Head of caudate nucleus (tissue), 42 donors: Measurements from ENCODE around the gene LYST.

Experiments
- DNase-seq, 42 donors: peaks; one replicate each; pipeline versions ENCODE4 v3.0.0 to v3.0.0-alpha.2; 2020 to 2021; ENCODE audit warnings: mixed read lengths in 7 of 42
- intact Hi-C: fragments of 100-400 bp; cut with DNase I; formaldehyde crosslinking; loops from one replicate; pipeline ENCODE4 v1.15.0; 2022

Gene LYST

DNA sequence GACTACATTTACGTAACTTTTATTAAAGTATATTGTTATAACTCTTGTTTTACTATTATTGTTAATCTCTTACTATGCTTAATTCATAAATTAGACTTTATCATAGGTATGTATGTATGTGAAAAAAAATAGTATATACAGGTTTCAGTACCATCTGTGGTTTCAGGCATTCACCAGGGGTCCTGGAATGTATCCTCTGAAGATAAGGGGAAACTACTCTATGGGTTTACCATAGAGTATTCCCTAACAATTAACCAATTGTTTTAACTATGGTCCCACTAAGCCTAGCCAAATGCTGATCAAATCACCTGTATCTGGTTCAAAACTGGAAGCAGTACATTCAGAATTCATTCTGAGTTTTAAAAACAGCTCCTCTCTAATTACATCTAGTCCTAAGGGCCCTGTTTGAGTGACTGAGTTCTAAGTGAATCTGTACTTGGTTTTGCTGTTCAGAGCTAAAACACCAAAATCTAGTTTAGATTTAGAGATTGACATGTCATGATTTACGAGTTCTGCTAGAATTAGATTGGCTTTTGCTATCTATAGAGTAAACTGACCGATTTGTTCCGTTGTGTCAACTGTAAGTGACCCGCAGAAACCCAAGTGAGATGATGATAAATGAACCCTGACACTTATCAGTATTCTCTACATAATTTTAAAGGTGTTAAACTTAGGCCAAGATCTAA, 123.6 kb downstream of the LYST start:
- intact Hi-C loops, result no loop called here
- no peak for DNase-seq

- no peak for DNase-seq
- intact Hi-C loops, result no loop called here
Measured at GRCh38 chr1:235741294-235741693, 125.4 kb downstream of the LYST start.

GRCh38 chr1:235739631-235740030, 127.1 kb downstream of the LYST start:
- intact Hi-C loops, result no loop called here
- DNase-seq, result no peak

- intact Hi-C loops, result no loop called here
- no peak for DNase-seq
Measured at GRCh38 chr1:235739124-235739523, 127.6 kb downstream of the LYST start.

- intact Hi-C loops, result no loop called here
- DNase-seq, result no peak
Measured at GRCh38 chr1:235737751-235738150, 129.0 kb downstream of the LYST start.

GRCh38 chr1:235736263-235736662, 130.4 kb downstream of the LYST start:
- no peak for DNase-seq
- intact Hi-C loops, result no loop called here

DNA sequence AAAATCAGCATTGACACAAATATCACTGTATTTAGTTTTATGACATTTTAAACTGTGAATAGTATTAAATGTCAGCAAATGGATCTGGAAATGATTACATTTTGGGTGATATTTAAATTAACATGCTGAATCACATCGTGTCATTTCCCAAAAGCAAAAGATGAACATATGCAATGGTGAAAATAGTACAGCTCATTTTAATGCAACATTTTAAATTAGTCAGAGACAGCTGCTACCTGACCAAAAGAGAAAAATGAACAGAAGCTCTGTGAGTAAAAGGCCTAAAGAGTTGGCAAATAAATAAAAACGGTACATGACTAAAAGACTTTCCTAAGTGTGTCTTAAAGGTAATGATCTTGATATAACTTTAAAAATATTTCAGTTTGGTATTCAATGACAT, 131.1 kb downstream of the LYST start:
- DNase-seq, result no peak
- intact Hi-C loops, result no loop called here

GRCh38 chr1:235734335-235734734, 132.4 kb downstream of the LYST start:
- intact Hi-C loops, result no loop called here
- no peak for DNase-seq

DNA sequence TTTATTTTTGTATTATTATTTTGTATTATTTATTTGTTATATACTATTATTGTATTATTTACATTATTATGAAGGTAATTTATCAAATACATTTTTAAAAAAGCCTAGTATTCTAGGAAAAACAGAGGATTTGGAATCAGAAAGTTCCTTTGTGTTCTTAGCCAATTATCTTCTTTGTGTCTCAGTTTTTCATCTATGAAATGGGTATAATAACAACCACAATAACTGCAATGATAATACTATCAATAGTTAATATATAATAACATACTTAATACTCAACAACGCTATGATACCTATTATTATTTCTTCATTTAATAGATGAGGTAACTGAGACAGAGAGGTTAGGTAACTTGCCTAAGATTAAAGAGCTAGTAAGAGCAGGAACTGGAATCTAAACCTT, 136.7 kb downstream of the LYST start:
- intact Hi-C loops, result no loop called here
- no peak for DNase-seq

GRCh38 chr1:235726557-235726956, 140.1 kb downstream of the LYST start:
- DNase-seq, result no peak
- intact Hi-C loops, result no loop called here

DNA sequence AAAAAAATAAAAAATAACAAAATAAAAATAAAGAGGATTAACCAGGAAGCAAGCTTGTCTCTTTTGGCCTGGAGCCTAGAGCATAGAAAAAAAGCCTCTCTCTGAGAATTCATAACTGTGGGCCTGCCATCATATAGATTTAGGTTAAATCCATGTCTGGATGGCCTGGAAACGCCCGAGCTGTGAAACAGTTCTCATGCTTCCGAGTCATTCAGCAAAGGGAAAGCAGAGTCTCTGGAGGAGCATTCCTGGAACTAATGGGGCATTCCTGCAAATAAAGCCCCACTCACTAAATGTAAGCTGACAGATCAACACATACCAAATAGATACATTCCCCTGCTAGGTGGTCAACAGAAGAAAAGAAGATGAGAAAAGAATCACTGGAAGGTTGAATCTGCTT, 141.3 kb downstream of the LYST start:
- DNase-seq, result no peak
- intact Hi-C loops, result no loop called here

DNA sequence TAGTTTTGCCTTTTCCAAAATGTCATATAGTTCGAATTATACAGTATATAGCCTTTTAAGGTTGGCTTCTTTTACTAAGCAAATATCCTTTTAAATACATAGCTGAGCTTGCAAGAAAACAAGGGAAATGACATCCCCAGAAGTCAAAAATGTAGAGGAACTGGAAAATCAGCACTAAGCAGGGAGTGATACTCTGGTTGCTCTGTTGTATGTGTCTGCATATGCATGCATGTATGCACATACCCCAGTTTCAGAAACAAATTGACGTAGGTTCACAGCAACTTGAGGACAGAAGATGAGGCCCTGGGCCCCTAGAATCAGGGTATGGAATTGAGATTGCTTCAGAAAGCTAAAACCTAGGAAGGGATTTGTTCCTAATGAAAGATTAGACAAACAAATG, 142.0 kb downstream of the LYST start:
- no peak for DNase-seq
- intact Hi-C loops, result no loop called here

- intact Hi-C loops, result no loop called here
- no peak for DNase-seq
Measured at GRCh38 chr1:235722858-235723257, 143.8 kb downstream of the LYST start.

GRCh38 chr1:235721982-235722381, 144.7 kb downstream of the LYST start:
- DNase-seq, result no peak
- intact Hi-C loops, result no loop called here

DNA sequence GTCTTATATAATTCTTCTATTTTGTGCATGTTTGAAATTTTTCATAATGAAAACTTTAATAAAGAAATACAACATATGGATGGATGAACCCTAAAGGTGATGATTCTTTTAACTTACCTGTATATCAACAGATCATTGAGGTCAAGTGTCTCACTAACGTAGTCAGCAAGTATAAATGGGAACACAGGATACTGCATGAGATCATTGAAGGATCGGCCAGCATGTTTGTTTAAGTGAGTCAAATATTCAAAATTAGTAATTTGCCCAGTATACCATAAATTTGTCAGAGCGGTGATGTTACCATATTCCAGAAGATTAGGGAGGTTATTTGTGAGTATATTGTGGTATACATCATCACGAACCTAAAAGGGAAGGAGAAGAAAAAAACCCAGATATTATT, 146.2 kb downstream of the LYST start:
- DNase-seq, result no peak
- intact Hi-C loops, result no loop called here

GRCh38 chr1:235714205-235714897, 152.4 kb downstream of the LYST start:
- intact Hi-C loops, result no loop called here

DNA sequence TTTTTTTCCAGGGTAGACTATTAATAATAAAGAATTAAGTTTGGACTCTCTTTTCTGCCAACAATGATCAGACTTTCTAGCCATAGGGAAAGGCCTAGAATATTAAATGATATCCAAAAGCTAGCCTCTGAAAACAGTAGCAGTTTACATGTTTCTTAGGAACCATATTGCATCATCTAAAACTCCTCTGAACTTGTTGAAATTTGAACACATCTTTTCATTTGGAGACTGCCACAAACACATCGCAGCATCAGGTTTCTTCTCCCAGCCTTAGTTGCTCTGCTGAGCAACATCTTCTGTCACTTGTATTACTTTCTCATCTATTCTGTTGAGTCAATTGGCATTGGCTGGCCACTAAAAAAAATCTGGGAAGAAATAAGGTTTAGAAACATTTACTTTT, 153.9 kb downstream of the LYST start:
- DNase-seq, result no peak
- intact Hi-C loops, result no loop called here

More at GRCh38 chr1:235714205-235714897, 152.4 kb downstream of the LYST start:
- no peak for DNase-seq

GRCh38 chr1:235710687-235711086, 156.0 kb downstream of the LYST start:
- intact Hi-C loops, result no loop called here
- DNase-seq, result no peak

GRCh38 chr1:235709018-235709417, 157.7 kb downstream of the LYST start:
- peak in 3 of 42 donors; percentile 6 to 17 (median 16) for DNase-seq
- intact Hi-C loops, result no loop called here

GRCh38 chr1:235708390-235708962, 158.2 kb downstream of the LYST start:
- intact Hi-C loops, result no loop called here
- peak in 7 of 42 donors; percentile 11 to 41 (median 25) for DNase-seq

GRCh38 chr1:235703506-235703905, 163.2 kb downstream of the LYST start:
- DNase-seq, result no peak
- intact Hi-C loops, result no loop called here
